GM18951 (cell line): Measurements from ENCODE around the gene COL13A1.

Experiments
- POLR2A ChIP-seq: IDR thresholded peaks from 4 replicates; pipeline ENCODE4 v1.6.1; 2011; ENCODE audit warnings: mild to moderate bottlenecking; ENCODE audit not compliant: insufficient read length, insufficient read depth; ENCODE audit errors: extremely low read depth
- in situ Hi-C: fragments of 300-500 bp; cut with MboI; formaldehyde crosslinking; loops from one replicate; pipeline ENCODE4 v1.12.0; 2022; ENCODE audit warnings: low sequenced_read_pairs, mixed read lengths, inconsistent platforms; ENCODE audit not compliant: unreplicated experiment

Gene COL13A1

DNA sequence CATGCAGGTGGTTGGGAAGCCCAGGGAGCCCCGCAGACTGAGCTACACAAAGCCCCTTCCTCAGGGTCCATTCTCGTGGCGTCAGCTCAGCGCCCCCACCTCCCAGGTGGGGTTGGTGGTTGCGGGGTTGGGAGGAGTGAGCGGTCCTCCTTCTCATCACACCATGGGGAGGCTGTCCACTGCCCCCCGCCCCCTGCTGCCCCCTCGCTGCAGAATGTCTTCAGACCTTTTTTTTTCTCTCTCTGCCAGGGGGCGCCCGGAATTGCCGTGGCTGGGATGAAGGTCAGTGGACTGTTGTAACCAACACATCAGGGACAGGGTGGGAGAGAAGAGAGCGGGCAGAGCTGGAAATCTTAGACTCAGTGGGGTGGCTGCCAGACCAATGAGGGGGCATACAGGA, 116.3 kb downstream of the COL13A1 start:
- TF ChIP-seq POLR2A, result no peak
- in situ Hi-C loops, result no loop called here

DNA sequence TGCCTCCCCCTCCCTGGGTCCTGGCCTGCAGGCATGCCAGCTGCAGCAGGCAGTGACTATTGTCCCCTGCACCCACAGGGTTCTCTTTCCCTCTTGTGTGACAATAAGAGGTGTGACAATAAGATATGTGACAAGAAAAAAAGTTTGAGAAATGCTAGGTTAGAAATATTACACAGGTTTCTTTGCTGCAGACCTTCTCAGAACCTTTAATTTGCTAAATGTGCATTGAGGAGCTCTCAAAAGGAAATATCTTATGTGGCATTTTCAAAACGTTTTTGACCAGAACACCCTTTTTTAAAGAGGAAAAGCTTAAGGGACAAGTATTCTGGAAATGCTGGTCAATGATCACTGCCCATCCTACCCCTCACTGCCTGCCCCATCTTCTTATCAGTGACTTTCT, 117.5 kb downstream of the COL13A1 start:
- TF ChIP-seq POLR2A, result no peak
- in situ Hi-C loops, result no loop called here

DNA sequence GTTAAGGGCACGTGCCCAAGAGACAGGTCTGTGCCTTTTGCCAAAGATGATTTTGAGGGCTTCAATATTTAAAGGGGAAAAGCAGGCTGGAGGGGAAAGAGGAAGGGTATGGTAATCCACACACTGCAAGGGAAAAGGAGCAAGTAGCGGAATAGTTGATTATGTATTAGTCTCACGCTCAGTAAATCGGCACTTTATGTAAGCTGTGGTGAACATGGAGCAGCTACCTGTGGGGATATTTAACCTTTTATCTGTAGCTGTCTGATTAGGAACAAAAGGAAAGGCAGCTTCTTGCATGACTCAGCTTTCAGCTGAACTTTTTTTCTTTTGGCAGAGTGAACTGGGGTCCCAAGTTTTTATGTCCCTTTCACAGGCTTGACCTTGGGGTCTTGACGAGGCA, 123.4 kb downstream of the COL13A1 start:
- TF ChIP-seq POLR2A, result no peak
- in situ Hi-C loops, result no loop called here

DNA sequence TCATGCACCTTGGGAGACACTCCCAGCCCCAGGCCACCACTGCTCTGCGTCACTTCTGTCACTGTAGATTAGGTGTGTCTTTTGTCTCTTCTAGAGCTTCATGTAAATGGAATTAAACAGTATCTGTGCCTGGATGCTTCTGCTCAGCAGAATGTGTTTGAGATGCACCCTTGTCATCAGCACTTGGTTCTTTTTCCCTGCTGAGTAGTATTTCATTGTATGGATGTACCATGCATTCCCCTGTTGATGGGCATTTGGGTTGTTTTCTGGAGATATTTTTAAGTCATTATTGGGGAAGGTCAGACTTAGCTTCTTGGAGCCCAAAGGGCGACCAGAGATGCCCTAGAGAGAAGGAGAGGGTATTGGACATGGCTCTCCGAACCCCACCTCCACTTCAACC, 126.6 kb downstream of the COL13A1 start:
- TF ChIP-seq POLR2A, result no peak
- in situ Hi-C loops, result no loop called here

DNA sequence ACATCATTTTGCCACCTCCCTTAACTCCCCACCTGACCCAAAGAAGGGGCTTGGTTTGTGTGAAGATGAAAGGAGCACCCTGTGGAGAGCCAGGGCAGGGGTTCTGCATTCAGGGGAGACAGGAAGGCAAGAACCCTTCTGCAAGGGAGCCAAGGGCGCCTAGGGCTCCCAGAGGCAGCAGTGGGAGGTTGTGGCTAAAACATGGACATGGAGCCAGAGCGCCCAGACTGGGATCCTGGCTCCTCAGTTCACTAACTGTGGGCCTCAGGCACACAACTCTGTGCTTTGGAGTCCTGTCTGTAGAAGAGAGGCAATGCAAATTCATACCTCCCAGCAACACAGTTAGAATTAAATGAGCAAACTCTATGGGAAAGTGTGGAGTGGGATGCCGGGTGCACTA, 127.9 kb downstream of the COL13A1 start:
- no peak for TF ChIP-seq POLR2A
- in situ Hi-C loops, result no loop called here

DNA sequence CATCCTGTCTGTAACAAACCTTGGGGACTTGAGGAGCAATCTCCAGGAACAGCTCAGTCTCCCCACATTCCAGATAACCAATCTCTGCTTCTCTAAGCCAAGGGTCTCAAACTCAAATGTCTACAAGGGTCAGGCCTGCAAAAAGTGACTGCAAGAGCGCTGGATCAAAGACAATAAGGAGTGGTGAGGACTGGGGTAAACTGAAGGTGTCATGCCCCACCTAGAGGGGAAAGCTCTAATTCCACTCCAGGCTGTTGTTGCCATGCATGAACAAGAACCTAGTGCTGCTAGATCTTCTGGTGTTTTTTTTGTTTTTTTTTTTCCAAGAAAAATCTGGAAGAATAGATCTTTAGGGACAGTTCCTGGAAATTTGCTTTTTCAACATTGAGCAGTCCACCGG, 133.1 kb downstream of the COL13A1 start:
- in situ Hi-C loops, result no loop called here
- TF ChIP-seq POLR2A, result no peak

DNA sequence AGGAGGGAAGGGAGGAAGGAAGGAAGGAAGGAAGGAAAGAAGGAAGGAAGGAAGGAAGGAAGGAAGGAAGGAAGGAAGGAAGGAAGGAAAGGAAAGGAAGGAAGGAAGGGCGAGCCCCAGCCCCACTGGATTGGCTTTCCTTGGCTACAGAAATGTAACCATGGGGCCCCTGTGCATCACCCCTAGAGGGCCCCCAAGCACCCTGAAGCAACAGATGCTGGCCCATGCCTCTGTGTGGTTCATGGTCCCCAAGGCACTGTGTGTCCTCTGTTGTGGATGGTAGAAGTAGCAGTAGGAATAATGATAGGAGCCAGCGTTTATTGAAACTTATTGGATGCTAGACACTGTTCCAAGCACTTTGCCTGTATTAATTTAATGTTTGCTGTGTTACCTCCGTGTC, 134.4 kb downstream of the COL13A1 start:
- TF ChIP-seq POLR2A, result no peak
- in situ Hi-C loops, result no loop called here

DNA sequence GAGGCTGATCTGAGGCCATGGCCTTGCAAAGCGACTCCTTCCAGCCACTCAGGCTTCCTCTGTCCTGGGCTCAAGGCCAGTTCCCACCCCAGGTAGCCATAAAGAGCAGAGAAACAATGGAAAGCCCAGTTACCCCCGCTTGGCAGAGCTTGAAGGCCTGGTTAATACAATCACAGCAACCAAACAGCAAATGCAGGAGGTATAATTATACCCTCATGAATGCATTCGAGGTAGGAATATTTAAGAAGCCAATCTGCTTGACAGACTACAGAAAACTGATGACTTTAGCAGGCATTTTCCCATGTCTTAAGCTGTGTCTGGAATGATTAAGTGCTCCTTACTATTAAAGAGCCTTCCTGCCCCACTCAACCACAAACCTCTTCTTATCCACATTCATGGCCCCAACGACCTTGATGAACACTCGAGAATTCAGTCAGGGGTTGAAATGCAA, 136.9 kb downstream of the COL13A1 start:
- no peak for TF ChIP-seq POLR2A
- in situ Hi-C loops, result no loop called here

DNA sequence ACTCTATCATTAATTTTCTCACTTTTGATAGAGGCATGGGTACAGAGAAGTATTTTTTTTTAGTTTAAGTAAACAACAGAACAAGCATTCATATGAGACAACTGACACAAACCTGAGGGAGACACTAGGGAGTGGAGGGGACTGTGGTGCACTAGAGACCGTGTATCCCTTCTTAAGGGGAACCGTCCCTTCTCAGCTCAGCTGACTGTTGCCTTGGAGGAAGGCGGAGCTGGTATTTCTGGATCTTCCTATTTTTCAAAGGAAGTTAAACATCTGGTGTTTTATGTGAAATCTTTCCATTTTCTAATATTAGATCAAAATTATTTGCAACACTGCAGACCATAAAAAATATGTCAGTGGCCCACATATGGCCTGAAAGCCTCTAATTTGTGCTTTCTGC, 137.4 kb downstream of the COL13A1 start:
- in situ Hi-C loops, result no loop called here
- no peak for TF ChIP-seq POLR2A

DNA sequence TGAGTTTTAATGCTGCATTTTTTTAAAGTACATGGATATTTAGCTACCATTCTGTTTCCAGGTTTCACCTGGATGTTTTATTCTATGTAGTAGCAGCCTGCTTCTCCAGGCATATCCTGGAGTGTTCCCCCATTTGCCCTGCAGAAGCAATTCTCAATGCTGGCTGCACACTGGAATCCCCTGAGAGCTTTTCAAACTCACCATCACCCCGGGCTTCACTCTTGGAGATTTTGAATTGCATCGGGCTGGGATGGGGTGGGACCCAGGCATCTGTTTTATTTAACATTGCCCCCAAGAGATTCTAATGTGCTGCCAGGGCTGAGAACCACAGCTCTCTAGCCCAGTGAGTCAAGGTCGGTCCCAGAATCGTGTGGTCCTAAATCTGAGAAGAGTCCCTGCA, 137.8 kb downstream of the COL13A1 start:
- in situ Hi-C loops, result no loop called here
- no peak for TF ChIP-seq POLR2A

DNA sequence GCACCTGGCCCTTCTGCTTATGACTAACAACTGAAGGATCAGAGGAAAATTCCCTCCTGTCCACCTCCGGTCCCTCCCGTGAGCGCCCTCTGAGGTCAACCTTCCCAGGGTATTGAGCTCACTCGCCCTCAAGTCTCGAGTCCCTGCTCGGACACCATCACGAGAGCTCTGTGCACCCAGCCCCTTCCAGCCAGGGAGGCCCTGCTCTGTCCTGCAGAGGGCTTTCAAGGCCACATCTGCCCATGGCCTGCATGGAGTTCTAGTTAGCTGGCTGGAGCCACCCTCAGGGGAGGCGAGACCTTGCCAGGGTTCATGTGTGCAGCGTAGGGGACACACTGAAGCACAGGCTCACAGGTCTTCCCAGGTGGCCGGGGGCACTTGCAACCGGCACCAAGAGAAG, 140.0 kb downstream of the COL13A1 start:
- no peak for TF ChIP-seq POLR2A
- in situ Hi-C loops, result no loop called here

DNA sequence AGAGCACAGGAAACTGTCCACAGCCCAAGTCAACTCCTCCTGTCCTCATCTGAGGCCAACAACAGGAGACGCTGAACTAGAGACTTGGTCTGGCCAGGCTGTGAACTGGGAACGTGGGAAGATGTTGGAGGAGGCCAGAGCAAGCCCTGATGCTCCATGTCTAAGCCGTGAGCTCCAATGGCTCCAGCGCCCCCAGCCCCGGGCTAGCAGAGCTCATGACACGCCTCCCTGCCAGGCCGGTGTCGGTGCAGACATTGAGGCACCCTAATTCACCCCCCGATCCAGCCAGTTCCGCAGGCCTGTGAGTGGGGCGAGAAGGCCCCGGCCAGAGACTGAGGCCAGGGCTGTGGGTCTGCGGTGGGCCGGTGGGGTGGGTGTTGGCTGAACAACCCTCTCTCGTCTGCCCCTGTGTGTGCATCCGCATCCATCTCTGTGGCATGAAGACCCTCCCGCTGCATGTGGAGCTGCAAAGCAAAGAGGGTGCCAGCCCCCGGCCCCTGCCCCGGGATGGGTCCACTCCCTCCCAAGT, 141.7 kb downstream of the COL13A1 start:
- TF ChIP-seq POLR2A, result no peak

DNA sequence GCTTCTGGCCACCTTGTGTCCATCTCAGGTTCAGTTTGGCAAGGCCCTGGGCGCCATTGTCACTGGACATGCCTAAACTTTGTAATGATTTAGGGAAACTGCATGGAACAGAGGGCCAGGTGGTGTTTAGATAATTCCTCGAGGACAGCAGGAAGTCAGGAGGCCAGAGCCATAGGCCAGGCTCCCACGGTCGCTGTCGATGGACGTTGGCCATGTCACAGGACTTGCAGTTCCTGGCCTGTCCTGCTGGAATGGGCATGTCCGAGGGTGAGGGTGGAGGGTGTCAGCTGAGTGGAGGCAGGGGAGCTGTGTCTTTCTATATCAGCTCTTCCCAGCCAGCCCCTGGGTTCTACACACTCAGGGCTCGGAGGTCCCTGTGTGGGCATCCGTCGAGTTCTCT, 143.1 kb downstream of the COL13A1 start:
- in situ Hi-C loops, result no loop called here
- TF ChIP-seq POLR2A, result no peak

More for the DNA sequence above, 141.7 kb downstream of the COL13A1 start:
- in situ Hi-C loops, result no loop called here

DNA sequence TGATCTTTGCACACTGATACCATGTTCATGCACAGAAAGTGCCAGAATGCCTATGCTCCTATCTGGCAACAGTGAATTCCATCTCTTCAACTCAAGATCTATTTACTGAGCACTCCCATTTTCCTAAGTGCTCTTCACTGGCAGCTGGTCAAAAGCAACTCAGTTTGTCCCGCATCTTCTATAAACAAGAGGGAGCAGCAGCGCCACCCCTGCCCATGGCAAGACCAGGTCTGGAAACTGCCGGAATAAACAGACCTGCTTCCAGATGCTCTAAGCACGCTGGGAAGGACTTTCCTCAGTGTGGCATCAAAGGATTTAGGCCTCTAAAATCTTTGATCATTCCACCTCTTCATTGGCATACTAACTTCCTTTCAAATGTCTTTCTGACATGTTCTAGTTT, 146.6 kb downstream of the COL13A1 start:
- no peak for TF ChIP-seq POLR2A
- in situ Hi-C loops, result no loop called here

DNA sequence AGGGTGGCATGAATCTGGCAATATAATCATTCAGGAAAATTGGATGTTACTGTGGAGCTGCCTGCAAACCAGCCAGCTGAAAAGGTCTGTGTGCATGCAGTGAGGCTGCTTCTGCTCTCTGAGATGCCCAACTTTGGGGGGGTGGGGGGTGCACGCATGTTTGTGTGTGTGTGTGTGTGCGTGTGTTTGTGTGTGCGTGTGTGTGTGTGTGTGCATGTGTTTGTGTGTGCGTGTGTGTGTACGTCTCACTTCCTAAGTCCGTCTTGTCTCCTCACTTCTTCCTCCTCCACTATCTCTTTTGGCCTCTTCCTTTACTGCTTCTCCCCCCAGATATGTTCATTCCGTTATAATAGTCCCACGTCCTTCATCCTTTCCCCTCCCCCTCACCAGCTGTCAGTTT, 148.1 kb downstream of the COL13A1 start:
- in situ Hi-C loops, result no loop called here
- no peak for TF ChIP-seq POLR2A

DNA sequence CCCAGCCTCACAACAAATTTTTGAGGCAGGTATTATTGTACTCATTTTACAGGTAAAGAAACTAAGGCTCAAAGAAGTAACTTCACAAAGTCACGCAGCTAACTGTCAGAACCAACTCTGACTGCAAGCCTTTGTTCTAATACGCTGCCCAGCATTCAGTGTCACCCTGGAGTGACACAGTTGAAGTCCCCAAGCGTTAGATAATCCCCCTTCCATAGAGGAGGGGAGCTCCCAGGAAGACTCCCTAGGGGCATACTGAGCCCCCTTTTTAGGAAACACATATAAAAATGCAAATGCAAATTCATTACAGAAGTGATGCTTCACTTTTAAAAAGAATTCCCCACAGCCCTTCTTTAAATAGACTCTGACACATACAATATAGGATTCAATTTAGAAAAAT, 150.0 kb downstream of the COL13A1 start:
- in situ Hi-C loops, result no loop called here
- no peak for TF ChIP-seq POLR2A
